Measurements from ENCODE around the gene PRTFDC1.
"Not testable (repeated sequence)": the region's sequence is repeated elsewhere in the genome, so short reads cannot be mapped to it uniquely, and the experiment has no call there.

The PRTFDC1 gene

DNA sequence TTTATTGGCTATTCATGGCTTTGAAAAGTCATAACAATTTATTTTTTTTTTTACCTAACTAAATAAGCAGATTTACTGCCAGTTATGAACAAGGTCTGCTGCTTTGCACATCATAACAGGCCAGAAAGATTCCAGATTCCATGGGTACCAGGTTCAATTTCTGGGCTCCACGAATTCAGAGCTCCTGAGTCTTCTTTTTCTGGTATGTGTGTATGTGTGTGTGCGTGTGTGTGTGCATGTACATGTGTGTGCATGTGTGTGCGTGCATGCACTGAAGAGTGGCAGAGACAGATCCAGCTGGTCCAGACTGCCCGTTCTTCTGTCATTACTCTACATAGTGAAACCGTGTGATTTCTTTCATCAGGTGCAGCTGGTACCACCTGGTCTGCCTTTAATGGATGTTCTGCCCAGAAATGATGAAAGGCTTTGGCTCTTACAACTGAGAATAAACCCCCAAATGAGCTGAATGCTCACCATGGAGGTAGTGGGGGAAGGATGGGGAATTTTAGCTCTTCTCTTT is 14.6 kb upstream of the PRTFDC1 start:
- no peak for DNase-seq (ENCODE audit: low read depth in 1 of 2, low spot score in 1 of 2)

DNA sequence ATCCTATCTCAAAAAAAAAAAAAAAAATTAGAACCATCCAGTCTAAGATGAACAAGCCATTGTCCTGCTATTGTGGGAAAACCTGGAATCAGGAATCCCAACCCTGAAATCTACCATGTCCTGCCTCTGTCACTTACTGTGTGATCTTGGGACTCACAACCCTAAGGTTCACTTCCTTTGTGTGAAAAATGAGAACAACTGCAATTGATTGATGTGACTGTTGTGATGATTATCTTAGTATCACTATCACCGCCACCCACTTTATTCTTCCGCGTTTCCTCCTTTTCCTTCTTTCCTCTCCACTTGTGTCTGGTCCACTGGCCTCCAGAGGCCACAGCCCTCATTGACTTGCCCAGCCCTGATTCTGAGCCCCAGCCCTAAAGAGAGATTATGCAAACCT is 12.6 kb upstream of the PRTFDC1 start:
- no peak for DNase-seq (ENCODE audit: low read depth in 1 of 2, low spot score in 1 of 2)

DNA sequence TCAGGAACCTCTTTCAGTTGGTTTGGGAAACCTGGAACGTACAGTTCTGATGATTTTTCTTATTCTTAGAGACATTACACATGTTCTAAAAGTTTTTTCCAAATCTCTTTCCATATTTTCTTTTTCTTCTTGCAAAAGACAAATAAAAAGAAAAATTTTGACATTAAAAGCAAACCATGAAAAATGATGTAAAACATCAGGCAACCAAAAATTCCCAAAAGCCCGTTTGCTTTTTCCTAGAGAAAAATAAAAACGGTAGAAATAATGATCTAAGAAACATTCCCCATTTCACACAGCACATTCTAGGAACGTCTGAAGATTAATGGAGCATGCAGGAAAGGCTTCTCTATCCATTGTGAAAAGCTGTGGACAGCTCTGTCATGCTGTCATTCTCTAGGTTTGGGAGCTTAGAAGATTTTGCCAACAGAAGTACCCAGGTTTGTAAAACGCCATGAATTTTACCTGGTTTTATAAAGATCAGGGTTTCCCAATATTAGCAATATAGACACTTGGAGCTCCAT is 11.2 kb upstream of the PRTFDC1 start:
- DNase-seq (ENCODE audit: low read depth in 1 of 2, low spot score in 1 of 2): no peak

DNA sequence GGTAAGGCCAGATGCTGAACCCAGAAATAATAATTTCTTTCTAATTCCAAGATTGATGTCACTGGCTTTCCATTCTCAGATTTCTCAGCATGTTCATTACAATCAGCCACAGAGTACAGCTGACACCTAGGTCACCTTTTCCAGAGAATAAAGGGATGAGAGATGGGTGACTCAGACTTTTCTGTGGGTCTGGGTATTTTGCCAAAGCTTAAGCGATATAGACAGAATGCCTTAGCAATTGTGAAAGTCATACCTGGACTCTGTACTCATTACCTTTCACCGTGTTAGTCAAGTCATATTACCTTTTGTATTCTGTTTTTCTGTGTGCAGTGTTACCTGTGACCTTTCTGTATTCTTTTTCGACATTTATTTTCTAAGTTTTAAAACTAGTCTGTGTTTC is 10.6 kb upstream of the PRTFDC1 start:
- DNase-seq (ENCODE audit: low read depth in 1 of 2, low spot score in 1 of 2): no peak

DNA sequence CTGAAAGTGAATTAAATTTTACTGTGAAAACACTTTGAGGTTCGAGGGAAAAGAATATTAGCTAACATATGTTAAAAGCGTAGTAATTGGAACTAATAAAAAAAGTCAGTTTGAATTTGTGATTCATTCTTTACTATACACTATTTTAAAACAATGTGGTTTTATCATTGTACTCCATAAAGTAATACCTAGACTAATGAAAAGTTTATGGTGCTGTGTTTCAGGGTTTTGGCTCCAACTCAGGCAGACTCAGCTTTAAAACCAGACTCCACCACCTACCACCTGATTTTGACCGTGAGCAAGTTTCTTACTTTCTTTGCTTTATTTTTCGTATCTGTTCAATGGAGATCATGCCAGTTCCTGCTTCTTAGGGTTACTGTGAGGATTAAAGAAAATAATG is 9.2 kb upstream of the PRTFDC1 start:
- DNase-seq (ENCODE audit: low read depth in 1 of 2, low spot score in 1 of 2): no peak

DNA sequence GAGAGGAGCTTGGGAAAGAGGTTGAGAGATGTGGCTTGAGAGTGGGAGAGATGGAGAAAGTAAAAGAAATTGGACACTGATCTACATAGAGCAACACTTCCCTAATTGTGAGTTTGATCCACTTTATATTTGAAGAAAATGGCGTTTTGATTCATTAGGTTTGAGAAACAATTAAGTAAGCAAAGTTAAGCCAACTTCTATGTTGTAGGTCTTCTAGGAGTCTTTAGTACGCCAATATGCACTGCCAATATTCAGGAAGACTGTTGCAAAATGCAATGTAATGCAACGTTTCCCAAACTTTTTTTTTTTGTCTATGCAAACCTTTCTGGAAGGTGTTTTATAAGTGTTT is 7.0 kb upstream of the PRTFDC1 start:
- DNase-seq (ENCODE audit: low read depth in 1 of 2, low spot score in 1 of 2): no peak

DNA sequence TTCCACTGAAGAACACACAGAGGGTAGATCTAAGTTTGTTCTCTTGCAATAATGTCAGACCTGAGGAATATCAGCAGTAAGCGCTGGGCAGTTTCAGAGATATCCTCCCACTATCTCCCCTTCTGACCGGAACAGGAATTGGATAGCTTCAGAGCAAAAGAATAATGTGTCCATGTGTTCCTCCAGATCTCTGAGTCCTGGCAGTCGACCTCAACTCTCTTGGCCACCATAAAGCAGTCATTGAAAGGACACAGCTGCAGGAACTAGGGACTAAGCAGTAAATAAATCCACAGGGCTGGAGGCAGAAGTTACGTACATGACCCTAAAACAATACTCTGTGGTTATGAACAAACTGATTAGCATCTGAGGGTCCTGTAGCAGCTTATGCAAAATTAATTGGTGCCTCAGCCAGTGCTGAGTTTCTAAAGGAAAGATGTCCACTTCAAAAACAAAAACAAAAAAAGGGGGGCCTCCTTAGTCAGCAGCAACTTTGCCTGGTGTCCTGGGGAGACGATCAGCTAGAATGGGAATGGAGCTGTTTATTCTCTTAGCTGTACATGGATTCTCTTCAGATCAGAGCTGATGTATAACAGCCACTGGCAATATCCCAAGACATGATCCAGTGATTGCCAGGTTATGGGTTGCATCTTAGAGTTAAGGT is 6.4 kb upstream of the PRTFDC1 start:
- no peak for DNase-seq (ENCODE audit: low read depth in 1 of 2, low spot score in 1 of 2)

DNA sequence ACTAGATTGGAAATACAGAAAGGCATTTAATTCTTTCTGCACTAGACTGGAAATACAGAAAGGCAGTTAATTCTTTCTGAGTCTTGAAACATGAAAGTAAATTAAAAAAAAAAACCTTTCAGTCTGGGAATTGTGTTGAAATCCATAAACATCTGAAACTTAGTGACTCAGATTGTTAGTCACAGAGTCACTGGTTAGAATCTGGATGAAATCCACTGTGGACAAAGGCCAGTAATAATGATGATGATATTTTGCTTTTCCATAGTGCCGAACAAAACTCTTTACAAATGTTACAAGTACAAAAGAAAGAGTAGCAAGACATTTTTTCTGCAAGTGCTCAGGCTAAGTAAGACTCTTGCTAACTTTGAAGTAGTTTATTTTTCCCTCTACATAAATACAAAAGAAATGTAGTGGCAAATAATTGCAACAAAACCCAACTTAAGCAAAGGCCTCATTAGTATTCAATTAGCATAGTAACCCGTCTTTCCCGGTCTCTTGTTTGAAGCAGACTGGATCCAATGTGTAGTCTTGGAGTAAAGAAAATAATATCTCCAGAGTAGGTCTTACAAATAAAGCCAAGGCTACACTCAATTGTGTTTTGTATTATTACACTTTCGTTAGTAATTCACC is 5.8 kb upstream of the PRTFDC1 start:
- DNase-seq (ENCODE audit: low read depth in 1 of 2, low spot score in 1 of 2): no peak

DNA sequence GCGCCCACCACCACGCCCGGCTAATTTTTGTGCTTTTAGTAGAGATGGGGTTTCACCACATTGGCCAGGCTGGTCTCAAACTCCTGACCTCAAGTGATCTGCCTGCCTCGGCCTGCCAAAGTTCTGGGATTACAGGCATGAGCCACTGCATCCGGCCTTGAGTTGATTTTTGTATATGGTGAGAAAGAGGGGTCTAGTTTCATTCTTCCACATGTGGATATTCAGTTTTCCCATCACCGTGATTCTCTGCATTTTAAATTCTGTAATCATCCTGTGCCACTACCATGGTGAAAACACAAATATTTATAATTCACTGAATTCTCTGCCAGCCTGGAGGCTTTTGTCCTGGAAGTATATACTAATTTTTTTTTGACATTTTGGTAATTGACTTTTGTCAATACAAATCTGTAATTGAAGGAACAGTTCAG is 5.2 kb upstream of the PRTFDC1 start:
- not testable (repeated sequence) for DNase-seq (ENCODE audit: low read depth in 1 of 2, low spot score in 1 of 2)

DNA sequence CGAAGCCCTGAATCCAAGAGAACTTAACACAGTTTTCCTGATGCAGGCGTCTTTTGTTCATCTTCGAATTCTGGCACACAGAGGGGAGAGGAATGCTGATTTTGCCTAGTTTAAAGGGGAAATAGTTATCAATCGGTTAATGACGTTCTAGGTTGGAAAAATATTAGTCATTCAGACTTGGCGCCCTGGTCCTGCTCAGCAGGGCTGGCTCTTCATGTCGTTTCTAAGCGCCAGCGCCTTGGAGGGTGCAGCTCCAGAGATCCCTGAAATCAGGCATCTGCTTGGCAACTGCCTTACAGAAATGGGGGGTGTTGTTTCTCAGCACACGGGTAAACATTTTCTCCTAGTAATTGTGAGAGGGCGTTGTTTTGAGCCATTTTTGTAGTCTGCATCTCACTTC is 1.3 kb upstream of the PRTFDC1 start:
- no peak for DNase-seq (ENCODE audit: low read depth in 1 of 2, low spot score in 1 of 2)

DNA sequence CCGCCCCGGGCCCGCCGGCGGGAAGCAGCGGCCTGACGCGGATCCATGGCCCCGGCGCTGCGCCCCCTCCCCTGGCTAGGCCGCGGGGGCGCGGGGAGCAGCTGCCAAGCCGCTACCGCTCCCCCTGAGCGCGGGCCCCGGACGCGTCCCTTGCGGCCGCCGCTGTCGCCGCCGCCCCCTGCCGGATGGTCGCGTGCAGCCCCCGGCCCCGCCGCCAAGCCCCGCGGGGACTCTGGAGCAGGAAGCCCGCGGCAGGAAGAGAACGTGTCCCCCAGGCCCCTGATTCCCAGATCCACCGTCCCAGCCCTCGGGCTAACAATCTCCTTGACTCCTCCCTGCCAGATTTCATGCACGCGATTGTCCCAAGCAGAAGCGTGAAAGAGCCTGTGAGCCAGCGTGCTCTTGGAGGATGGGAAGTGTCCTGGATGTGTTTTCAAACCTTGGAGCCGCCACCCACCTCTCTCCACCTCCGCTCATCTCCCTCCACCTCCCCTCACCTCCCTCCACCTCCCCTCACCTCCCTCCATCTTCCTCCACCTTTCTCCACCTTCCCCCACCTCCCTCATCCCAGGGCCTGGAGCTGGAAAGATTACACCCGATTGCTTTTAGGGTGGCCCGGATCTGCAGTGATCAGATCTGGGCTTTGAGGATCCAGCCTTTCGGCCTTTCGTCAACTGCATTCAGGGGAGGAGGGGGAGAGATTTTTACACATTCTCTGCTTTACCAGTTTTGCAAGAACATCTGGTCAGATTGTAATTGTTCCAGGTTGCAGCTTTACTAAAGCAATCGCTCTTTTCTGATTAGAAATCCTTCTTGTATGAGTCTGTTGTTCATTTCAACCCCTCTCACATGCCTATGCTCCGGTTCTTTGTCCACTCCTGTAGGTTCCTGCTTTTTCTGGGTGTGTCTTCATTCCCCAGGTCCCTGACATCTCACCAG is 570 bp upstream of the PRTFDC1 start:
- peak; percentile 19 to 28 for DNase-seq (ENCODE audit: low read depth in 1 of 2, low spot score in 1 of 2)

DNA sequence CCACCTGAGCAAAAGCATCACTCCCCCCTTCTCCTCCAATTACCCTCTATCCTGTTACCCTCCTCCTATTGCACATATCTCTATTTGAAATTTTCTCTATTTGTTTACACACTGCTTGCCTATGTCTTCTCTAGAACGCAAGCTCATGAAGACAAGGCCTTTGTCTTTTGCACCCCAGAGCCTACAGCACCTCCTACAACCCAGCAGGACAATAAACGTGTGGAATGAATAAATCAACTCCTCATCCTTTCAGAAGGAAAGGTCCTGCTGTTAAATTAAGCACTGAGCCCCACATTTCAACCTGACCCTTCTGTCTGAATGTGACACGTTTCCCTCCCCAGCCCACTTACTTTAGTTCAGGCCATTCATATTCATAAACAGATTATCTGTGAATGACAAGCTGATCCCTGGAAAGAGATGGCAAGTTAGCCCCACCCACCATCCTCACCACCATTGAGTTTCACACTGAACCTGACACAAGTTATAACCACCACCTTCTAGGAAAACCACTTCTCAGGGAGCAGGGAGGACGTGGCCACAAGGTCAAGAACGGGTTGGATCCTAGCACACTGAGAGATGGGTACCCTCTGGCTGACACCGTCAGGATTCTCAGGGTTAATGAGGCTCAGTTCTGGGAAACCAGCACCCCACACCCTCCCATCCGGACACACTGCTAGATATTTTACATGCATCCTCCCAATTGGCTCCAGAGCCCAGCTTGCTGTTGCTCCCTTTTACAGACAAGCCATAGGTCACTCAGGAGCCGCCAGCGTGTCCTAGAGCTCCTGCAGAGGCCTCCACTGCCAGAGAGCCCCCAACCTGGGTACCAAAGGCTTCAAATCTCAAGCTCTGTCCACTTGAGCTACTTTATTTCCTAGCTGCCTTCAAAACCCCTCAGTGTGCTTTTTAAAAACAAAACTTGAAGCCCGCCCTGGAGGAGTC is 934 bp downstream of the PRTFDC1 start:
- DNase-seq (ENCODE audit: low read depth in 1 of 2, low spot score in 1 of 2): no peak

DNA sequence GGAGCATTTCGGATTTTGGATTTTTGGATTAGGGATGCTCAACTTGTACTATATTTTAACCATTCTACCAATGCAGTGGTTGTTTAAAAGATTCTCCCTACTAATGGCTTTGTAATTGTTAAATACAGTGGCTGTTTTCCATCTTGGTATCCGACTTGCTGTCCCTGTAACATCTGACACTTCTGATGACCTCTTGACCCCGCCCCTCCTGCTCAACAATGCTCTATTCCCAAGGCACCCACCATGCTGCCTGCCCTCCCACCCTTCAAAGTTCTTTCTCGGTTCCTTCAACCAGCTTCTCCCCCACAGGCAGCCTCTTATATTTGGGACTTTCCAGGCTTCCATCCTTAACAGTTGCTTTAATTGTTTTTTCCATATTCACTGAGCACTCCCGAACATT is 2.0 kb downstream of the PRTFDC1 start:
- no peak for DNase-seq (ENCODE audit: low read depth in 1 of 2, low spot score in 1 of 2)

DNA sequence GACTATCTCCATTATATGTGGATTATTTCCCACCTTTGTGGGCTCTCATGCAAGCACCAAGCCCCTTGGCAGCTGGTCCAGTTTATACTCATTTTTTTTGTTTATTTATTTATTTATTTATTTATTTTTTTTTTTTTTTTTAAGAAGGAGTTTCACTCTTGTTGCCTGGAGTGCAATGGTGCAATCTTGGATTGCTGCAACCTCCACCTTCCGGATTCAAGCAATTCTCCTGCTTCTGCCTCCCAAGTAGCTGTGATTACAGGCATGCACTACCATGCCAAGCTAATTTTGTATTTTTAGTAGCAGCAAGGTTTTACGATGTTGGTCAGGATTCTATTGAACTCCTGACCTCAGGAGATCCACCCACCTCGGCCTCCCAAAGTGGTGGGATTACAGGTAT is 2.8 kb downstream of the PRTFDC1 start:
- DNase-seq (ENCODE audit: low read depth in 1 of 2, low spot score in 1 of 2): no peak

DNA sequence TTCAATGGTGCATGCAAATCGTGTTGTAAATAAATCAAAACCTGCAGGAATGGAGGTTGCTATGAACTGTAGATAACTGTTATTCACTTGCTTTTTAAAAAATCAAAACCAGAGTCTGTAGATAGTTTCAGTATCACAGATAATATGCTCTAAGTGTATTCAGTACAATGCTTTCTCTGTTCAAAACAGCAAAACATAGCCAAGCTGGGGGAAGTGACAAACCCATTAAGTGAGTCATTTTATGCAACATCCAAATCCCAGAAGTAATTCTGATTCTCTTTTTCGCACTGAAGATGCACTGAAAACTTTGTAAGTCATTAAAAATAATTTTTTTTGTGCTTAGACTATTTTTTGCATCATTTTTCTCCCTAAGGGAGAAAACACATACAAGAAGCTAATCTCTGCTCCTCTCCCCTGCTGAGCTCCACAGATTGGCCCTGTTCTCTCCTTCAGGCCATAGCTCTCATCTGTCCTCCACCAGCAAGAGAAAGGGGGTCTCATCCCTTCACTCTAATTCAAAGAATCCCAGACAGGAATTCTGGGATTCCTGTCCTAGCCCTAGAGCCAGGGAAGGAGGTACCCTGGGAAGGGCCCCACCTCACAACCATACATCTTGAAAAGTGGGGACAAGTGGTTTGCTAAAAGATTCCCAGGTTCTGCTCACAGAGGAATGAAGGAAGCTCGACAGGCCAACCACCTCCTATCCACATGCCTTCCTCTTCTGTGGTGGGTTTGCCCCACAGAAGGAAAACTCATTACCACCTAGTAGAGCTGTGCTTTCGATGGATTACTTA is 4.9 kb downstream of the PRTFDC1 start:
- no peak for DNase-seq (ENCODE audit: low read depth in 1 of 2, low spot score in 1 of 2)

DNA sequence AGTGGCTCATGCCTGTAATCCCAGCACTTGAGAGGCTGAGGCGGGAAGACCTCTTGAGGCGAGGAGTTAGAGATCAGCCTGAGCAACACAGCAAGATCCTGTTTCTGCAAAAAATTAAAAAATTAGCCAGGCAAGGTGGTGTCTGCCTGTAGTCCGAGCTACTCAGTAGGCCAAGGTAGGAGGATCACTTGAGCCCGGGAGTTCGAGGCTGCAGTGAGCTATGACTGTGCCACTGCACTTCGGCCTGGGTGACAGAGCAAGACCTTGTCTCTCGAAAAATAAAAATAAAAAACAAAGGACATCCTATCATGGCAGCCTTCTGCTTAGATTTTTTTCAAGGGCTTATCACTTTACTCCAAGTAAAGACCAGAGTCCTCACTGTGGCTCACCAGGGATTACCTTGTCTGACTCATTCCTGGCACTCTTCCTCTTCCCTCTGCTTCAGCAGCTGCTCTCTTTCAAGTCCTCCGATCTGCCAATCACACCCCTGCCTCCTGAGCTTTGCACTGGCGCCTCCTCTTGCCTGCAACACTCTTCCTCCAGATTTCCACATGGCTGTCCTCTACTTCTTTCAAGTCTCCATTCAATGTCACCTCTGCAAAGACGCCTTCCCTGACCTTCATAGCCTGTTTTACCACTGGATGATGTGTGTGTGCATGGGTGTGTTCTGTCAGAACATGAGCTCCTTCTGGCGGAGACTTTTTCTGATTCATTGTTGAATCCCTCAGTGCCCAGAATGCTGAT is 7.7 kb downstream of the PRTFDC1 start:
- DNase-seq (ENCODE audit: low read depth in 1 of 2, low spot score in 1 of 2): no peak

DNA sequence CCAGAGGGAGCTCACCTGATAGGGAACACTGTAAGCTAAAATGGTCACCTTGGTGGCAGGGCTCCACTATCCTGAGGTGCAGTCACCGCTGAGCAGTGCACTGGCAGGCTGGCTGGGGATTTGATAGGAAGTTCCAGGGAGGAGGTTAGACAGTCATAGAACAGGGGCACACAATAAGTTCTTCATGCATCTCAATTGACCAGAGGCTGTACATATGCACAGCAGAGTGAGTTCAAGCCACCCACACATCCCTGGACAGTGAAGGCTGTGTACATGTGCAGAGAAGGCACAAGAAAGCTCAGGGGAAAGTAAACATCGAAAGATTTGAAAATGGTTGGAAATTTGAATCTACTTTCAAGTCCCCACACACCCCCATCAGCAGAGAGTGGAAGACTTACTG is 13.9 kb downstream of the PRTFDC1 start:
- no peak for DNase-seq (ENCODE audit: low read depth in 1 of 2, low spot score in 1 of 2)

DNA sequence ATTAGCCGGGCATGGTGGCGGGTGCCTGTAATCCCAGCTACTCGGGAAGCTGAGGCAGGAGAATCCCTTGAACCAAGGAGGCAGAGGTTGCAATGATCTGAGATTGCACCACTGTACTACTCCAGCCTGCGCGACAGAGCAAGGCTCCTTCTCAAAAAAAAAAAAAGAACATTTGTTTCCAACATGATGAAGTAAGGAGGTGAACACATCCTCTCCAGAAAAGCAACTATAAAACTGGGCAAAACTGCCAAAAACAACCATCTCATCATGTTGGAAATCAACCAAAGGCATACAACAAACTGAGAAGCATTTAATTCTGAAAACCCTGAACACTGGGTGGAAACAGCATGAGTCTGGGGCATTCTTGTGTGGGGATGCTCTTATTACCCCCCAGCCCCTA is 14.3 kb downstream of the PRTFDC1 start:
- DNase-seq (ENCODE audit: low read depth in 1 of 2, low spot score in 1 of 2): no peak

Measured in activated T-helper 1 cell treated with anti-CD3 and anti-CD28 coated beads, Interleukin-2, amount 50 U/mL, for 16 hours (primary cell).